ENCODE results near the gene MST1R.

DNA sequence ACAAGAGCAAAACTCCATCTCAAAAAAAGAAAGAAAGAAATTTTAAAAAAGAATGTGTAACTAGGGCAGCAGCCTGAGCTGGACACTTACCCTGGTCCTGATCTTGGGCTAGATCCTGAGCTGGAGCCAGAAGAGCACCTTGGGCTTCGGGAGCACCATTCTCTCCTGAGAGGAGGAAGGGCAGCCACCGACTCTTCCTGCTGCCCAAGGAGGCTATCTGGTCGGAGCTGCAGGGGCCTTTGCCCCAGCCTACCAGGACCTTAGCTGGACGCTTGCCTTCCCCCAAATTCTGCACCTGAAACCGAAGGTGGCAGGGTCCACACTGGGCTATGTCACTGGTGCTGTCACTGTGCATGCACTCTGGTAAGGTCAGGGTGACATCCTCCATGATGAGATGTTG, 27.1 kb downstream of the MST1R start:
- TF ChIP-seq BHLHE40 (IDR thresholded peaks at IDR 0.05; ENCODE audit: borderline replicate concordance), result no peak
- TF ChIP-seq SP1 (IDR thresholded peaks at IDR 0.05), result no peak
- no peak for TF ChIP-seq NFRKB (IDR thresholded peaks at IDR 0.05)
